Measurements from ENCODE around the gene N4BP2. TPM values are rescaled to one million over a fixed set of nuclear protein-coding genes. Genes with fewer than 3 reads are reported as not detected.

The N4BP2 gene
- total and polyA plus RNA-seq, 4 donors, result 1.8 to 33.6 (median 5.9) TPM

DNA sequence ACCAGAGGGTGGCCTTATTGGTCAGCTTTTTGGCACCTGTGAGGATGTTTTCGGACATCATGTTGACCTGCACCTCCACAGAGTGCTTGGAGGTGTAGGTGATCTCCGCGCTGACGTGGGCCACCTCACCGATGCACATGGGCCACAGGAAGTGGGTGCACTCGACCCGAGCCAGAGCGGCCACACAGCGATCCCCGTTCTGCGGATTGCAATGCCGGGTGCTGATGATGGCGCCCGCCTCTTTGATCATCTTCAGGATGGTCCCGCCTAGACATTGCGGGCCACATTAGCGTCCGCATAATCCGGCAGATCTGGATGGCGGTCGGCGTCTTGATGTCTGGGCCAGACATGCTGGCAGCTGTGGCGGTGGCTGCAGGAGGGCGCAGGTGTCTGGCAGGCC lies 12.9 kb upstream of the N4BP2 start:
- no peak for DNase-seq

GRCh38 chr4:40046311-40046980 lies 10.2 kb upstream of the N4BP2 start:
- H3K27ac ChIP-seq (ENCODE audit: low read depth in 1 of 2, low read length in 1 of 2), result no peak overlapping the region
- WGBS, 2 donors, result 63 to 82% methylated on average over 8 of the region's 8 CpGs
- H3K4me3 ChIP-seq, result no peak overlapping the region
- DNase-seq (peak; percentile 73 to 89 (median 81)), ATAC-seq (ENCODE audit: insufficient read depth, low FRiP score) (peak; percentile 81)
- H3K4me1 ChIP-seq (ENCODE audit: control insufficient read depth in 5 of 5, insufficient read depth in 5 of 5, low read length in 5 of 5), result peaks cover 0 to 3% (median 0%) of the 10 kb centered on the region in 5 donors
- no peak overlapping the region for H3K9ac ChIP-seq (ENCODE audit: insufficient read depth in 1 of 2, low read length in 2 of 2)
- no peaks in the 10 kb centered on the region for H3K27me3 ChIP-seq (ENCODE audit: control insufficient read depth in 3 of 3, insufficient read depth in 3 of 3, low read length in 2 of 3)
- peaks cover 0 to 2% (median 0%) of the 10 kb centered on the region in 4 donors for H3K9me3 ChIP-seq (ENCODE audit: control insufficient read depth in 4 of 4, insufficient read depth in 3 of 4, low read length in 3 of 4)
- H3K36me3 ChIP-seq (ENCODE audit: control insufficient read depth in 4 of 4, insufficient read depth in 4 of 4, low read length in 4 of 4), result no peaks in the 10 kb centered on the region
- TF ChIP-seq, protein P1, sequence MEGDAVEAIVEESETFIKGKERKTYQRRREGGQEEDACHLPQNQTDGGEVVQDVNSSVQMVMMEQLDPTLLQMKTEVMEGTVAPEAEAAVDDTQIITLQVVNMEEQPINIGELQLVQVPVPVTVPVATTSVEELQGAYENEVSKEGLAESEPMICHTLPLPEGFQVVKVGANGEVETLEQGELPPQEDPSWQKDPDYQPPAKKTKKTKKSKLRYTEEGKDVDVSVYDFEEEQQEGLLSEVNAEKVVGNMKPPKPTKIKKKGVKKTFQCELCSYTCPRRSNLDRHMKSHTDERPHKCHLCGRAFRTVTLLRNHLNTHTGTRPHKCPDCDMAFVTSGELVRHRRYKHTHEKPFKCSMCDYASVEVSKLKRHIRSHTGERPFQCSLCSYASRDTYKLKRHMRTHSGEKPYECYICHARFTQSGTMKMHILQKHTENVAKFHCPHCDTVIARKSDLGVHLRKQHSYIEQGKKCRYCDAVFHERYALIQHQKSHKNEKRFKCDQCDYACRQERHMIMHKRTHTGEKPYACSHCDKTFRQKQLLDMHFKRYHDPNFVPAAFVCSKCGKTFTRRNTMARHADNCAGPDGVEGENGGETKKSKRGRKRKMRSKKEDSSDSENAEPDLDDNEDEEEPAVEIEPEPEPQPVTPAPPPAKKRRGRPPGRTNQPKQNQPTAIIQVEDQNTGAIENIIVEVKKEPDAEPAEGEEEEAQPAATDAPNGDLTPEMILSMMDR (IDR thresholded peaks at IDR 0.05; ENCODE audit: control extremely low read depth, extremely low read depth), result no peak

More for the DNA sequence above, 12.9 kb upstream of the N4BP2 start:
- H3K27ac ChIP-seq (ENCODE audit: low read depth in 1 of 2, low read length in 1 of 2), result no peak overlapping the region
- 96 to 97% methylated on average over 24 of the region's 24 CpGs for WGBS, 2 donors
- peaks cover 0 to 2% (median 0%) of the 10 kb centered on the region in 4 donors for H3K9me3 ChIP-seq (ENCODE audit: control insufficient read depth in 4 of 4, insufficient read depth in 3 of 4, low read length in 3 of 4)
- no peaks in the 10 kb centered on the region for H3K27me3 ChIP-seq (ENCODE audit: control insufficient read depth in 3 of 3, insufficient read depth in 3 of 3, low read length in 2 of 3)
- H3K36me3 ChIP-seq (ENCODE audit: control insufficient read depth in 4 of 4, insufficient read depth in 4 of 4, low read length in 4 of 4), result no peaks in the 10 kb centered on the region
- H3K4me1 ChIP-seq (ENCODE audit: control insufficient read depth in 5 of 5, insufficient read depth in 5 of 5, low read length in 5 of 5), result peaks cover 0 to 3% (median 0%) of the 10 kb centered on the region in 5 donors
- TF ChIP-seq, protein P1 (IDR thresholded peaks at IDR 0.05; ENCODE audit: control extremely low read depth, extremely low read depth), result no peak
- H3K4me3 ChIP-seq, result no peak overlapping the region
- no peak for ATAC-seq (ENCODE audit: insufficient read depth, low FRiP score)
- H3K9ac ChIP-seq (ENCODE audit: insufficient read depth in 1 of 2, low read length in 2 of 2), result no peak overlapping the region

GRCh38 chr4:40053161-40053560 lies 3.5 kb upstream of the N4BP2 start:
- Histone ChIP-seq H3K4me3 (no peak overlapping the region), H3K27ac (ENCODE audit: low read depth in 1 of 2, low read length in 1 of 2) (no peak overlapping the region), H3K4me1 (ENCODE audit: control insufficient read depth in 5 of 5, insufficient read depth in 5 of 5, low read length in 5 of 5) (peaks cover 0 to 15% (median 0%) of the 10 kb centered on the region in 5 donors), H3K9ac (ENCODE audit: insufficient read depth in 1 of 2, low read length in 2 of 2) (no peak overlapping the region), H3K27me3 (ENCODE audit: control insufficient read depth in 3 of 3, insufficient read depth in 3 of 3, low read length in 2 of 3) (no peaks in the 10 kb centered on the region), H3K36me3 (ENCODE audit: control insufficient read depth in 4 of 4, insufficient read depth in 4 of 4, low read length in 4 of 4) (no peaks in the 10 kb centered on the region), H3K9me3 (ENCODE audit: control insufficient read depth in 4 of 4, insufficient read depth in 3 of 4, low read length in 3 of 4) (no peaks in the 10 kb centered on the region)
- TF ChIP-seq, protein P1 (IDR thresholded peaks at IDR 0.05; ENCODE audit: control extremely low read depth, extremely low read depth), result no peak
- no peak for ATAC-seq (ENCODE audit: insufficient read depth, low FRiP score)
- no peak for DNase-seq
- 78 to 83% methylated on average over 5 of the region's 5 CpGs for WGBS, 2 donors

Data from lung (tissue), 12 donors.